RWPE1 (cell line): ENCODE measurements around the gene PBX4.

ENCODE experiments used
- CTCF ChIA-PET: fragments of 350-600 bp; sonication (Branson Sonifier 250); formaldehyde crosslinking; extraction: SDS; loops from one replicate; lab custom pipeline; 2021; lab: Yijun Ruan, JAX
- POLR2A ChIA-PET: fragments of 400-600 bp; formaldehyde crosslinking; extraction: SDS; loops from one replicate; lab custom pipeline; 2020; ENCODE audit warnings: antibody characterized with exemption; ENCODE audit not compliant: low non-redundant PET; lab: Yijun Ruan, JAX
- DNase-seq: peaks from one replicate; pipeline ENCODE4 v3.0.0; 2012; ENCODE audit warnings: low spot score
- H3K27ac ChIP-seq: fragments of 450-650 bp; 2 replicates; pipeline ENCODE4 v1.5.1; 2017
- TF ChIP-seq, protein P1 (sequence below): fragments of 450-650 bp; conservative IDR thresholded peaks from 2 replicates; pipeline ENCODE4 v1.5.1; 2017; ENCODE audit warnings: low read depth, mild to moderate bottlenecking

PBX4 gene

DNA sequence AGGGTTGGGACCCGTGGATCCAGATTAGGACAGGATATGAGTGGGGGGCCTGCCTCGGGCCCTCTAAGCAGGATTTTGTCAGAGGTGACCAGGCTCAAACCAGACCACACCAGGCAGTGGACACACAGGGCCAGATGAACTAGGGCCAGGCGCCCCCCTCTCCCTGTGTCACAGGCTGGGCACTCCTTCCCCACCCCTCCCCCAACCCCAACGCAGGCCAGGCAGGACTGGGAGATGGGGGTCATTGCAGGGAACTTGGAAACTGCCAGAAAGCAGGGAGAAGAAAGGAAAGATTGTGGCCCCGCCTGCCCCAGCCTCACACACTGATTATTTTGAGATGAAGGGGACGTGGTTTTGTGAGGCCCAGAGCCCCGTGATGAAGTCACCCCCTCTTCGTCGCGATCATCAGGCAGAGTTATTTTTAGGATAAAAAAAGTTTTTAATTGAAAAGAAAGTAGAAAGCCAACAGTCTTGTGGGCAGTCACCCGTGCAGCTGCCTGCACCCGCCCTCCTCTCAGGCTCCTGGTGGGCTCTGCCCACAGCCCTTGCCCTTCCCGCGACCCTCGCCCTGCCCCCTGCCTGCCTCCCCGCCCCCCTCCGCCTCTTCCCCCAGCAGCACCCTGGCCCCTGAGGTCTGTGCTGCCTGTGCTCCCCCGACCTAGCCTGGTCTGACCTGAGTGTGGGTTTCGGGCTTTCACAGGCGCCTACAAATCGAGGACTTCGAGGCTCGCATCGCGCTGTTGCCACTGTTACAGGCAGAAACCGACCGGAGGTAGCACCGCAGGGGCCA lies 91.7 kb downstream of the PBX4 start:
- DNase-seq = no peak
- ChIA-PET POLR2A (no interaction called here), CTCF (no interaction called here)
- TF ChIP-seq, protein P1, sequence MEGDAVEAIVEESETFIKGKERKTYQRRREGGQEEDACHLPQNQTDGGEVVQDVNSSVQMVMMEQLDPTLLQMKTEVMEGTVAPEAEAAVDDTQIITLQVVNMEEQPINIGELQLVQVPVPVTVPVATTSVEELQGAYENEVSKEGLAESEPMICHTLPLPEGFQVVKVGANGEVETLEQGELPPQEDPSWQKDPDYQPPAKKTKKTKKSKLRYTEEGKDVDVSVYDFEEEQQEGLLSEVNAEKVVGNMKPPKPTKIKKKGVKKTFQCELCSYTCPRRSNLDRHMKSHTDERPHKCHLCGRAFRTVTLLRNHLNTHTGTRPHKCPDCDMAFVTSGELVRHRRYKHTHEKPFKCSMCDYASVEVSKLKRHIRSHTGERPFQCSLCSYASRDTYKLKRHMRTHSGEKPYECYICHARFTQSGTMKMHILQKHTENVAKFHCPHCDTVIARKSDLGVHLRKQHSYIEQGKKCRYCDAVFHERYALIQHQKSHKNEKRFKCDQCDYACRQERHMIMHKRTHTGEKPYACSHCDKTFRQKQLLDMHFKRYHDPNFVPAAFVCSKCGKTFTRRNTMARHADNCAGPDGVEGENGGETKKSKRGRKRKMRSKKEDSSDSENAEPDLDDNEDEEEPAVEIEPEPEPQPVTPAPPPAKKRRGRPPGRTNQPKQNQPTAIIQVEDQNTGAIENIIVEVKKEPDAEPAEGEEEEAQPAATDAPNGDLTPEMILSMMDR = no peak
- peak overlapping the region; percentile 19; the same call in 1 of the 2 replicates for H3K27ac ChIP-seq

DNA sequence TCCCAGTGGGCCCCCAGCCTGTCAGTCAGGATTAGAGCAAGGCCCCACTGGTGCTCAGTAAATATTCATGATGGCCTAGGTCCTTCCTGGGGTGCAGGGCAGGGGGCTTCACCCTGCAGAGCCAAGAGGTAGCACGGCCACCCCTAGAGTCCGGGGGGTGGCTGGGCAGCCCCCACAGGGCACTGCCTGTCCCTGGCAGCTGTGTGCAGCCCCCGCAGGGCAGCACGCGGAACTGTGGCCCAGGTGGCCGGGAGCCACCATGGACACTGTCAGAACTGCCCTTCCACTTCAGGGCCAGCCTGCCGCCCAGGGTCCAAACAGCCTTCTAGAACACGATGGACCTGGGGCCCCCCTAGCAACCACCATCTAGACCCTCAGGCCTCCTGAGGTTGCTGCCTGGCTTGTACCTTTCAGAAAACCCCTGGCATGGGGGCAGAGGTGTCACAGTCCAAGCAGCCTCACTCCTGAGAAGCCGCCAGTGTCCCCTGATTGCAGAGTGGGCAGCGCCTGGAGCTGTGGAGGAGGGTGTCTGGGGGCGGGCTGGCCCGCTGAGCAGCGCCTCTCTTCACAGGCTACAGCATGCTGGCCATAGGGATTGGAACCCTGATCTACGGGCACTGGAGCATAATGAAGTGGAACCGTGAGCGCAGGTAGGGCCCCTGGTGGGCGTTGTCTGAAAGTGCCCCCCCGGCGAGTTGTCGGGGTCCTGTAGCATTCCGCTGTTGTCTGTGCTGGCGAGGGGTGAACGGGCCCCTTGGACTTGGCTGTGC lies 92.7 kb downstream of the PBX4 start:
- H3K27ac ChIP-seq = peak overlapping the region; percentile 19
- TF ChIP-seq, protein P1 = no peak

DNA sequence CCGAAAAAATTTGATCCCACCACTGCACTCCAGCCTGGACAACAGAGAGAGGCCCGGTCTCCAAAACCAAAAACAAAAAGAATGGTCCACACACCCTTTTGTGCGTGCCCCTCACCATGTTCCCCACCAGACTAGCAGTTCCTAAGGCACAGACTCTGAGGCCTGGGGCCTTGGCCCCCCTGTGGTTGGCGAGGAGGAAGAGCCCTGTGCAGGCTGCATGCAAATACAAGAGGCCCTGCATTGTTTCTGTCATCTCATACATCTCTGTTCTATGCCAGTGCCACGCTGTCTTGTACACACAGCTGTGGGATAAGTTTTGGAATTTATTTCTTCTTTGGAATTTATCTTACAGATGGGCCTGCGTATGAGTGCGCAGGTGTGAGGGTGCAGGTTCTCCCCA lies 94.4 kb downstream of the PBX4 start:
- POLR2A ChIA-PET = no interaction called here
- no peak for DNase-seq

More for the DNA sequence above, 92.7 kb downstream of the PBX4 start:
- POLR2A ChIA-PET = no interaction called here
- CTCF ChIA-PET = interaction anchor here (0.6 kb wide), 1 partner anchor 29 kb away, joined by 3 read pairs; no protein-coding TSS in a partner anchor
- no peak for DNase-seq

DNA sequence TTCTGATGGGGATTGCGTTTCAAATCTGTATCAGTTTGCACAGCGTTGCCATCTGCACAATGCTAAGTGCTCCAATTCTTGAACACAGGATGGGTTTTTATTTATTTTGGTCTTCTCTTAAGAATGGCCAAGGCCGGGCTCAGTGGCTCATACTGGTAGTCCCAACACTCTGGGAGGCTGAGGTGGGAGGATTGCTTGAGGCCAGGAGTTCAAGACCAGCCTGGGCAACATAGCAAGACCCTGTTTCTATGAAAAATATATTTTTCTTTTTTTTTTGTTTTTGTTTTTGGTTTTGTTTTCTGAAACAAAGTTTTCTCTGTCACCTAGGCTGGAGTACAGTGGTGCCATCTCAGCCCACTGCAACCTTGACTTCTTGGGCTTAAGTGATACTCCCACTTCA lies 95.3 kb downstream of the PBX4 start:
- H3K27ac ChIP-seq = no peak overlapping the region
- no peak for DNase-seq
- ChIA-PET CTCF (no interaction called here), POLR2A (no interaction called here)
- TF ChIP-seq, protein P1 = no peak

More for the DNA sequence above, 94.4 kb downstream of the PBX4 start:
- H3K27ac ChIP-seq = no peak overlapping the region
- CTCF ChIA-PET = no interaction called here
- TF ChIP-seq, protein P1 = no peak

DNA sequence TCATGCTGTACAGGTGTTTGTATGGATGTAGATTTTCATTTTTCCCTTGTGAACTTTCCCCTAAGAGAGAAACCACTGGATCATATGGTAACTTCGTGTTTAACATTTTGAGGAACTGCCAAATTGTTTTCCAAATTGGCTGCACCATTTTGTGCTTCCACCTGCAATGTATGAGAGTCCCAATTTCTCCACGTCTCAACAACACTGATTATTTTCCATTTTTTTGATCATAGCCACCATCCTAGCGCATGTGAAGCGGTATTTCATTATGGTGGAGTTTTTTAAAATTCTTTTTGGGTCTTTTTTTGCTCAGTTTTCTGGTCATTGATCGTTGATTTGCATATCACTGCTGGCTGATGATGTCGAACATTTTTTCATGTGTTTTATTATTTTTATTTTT lies 97.5 kb downstream of the PBX4 start:
- ChIA-PET POLR2A (no interaction called here), CTCF (no interaction called here)
- TF ChIP-seq, protein P1 = no peak
- no peak for DNase-seq
- no peak overlapping the region for H3K27ac ChIP-seq

DNA sequence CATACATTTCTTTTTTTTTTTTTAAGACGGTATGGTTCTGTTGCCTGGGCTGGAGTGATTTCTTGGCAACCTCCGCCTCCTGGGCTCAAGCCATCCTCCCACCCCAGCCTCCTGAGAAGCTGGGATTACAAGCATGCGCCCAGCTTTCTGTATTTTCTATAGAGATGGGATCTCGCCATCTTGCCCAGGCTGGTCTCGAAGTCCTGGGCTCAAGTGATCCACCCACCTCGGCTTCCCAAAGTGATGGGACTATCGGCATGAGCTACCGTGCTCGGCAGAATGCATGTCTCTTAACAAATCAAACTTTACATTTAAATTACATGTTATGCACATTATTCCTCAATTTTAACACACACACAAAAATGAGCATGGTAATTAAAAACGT lies 101.3 kb downstream of the PBX4 start:
- ChIA-PET POLR2A (no interaction called here), CTCF (no interaction called here)
- DNase-seq = no peak
- TF ChIP-seq, protein P1 = no peak
- H3K27ac ChIP-seq = peak overlapping the region; percentile 80
